DMS53 treated with DMSO at 0.1 percent for 48 hours (cell line): ENCODE data around the gene LRBA.
"Not testable (repeated sequence)": the region's sequence is repeated elsewhere in the genome, so short reads cannot be mapped to it uniquely, and the experiment has no call there.

Experiments used
- DNase-seq: peaks from one replicate; lab custom pipeline; 2025; ENCODE audit not compliant: unreplicated experiment; lab: John Stamatoyannopoulos, UW

Gene LRBA

GRCh38 chr4:151015459-151016347, 619 bp upstream of the LRBA start:
- DNase-seq, result peak; percentile 81

- no peak for DNase-seq
Observed at GRCh38 chr4:151013944-151014343, 1.1 kb downstream of the LRBA start.

GRCh38 chr4:151013491-151013890, 1.6 kb downstream of the LRBA start:
- no peak for DNase-seq

GRCh38 chr4:151012820-151013219, 2.3 kb downstream of the LRBA start:
- no peak for DNase-seq

- DNase-seq, result no peak
Observed at GRCh38 chr4:151012376-151012775, 2.7 kb downstream of the LRBA start.

GRCh38 chr4:151004222-151004621, 10.9 kb downstream of the LRBA start:
- DNase-seq, result no peak

GRCh38 chr4:151000747-151001429, 14.2 kb downstream of the LRBA start:
- no peak for DNase-seq

- DNase-seq, result no peak
Observed at GRCh38 chr4:150999086-150999485, 16.0 kb downstream of the LRBA start.

GRCh38 chr4:150997141-150997540, 17.9 kb downstream of the LRBA start:
- no peak for DNase-seq

- DNase-seq, result no peak
Observed at GRCh38 chr4:150994721-150995120, 20.4 kb downstream of the LRBA start.

GRCh38 chr4:150993577-150993976, 21.5 kb downstream of the LRBA start:
- not testable (repeated sequence) for DNase-seq

- no peak for DNase-seq
Observed at GRCh38 chr4:150990993-150991392, 24.1 kb downstream of the LRBA start.

- no peak for DNase-seq
Observed at GRCh38 chr4:150990250-150990649, 24.8 kb downstream of the LRBA start.

GRCh38 chr4:150988238-150988637, 26.8 kb downstream of the LRBA start:
- no peak for DNase-seq

- DNase-seq, result no peak
Observed at GRCh38 chr4:150987204-150987603, 27.9 kb downstream of the LRBA start.

GRCh38 chr4:150986085-150986484, 29.0 kb downstream of the LRBA start:
- DNase-seq, result no peak

GRCh38 chr4:150983851-150984250, 31.2 kb downstream of the LRBA start:
- DNase-seq, result no peak

GRCh38 chr4:150982557-150983233, 32.4 kb downstream of the LRBA start:
- no peak for DNase-seq

GRCh38 chr4:150978738-150979575, 36.1 kb downstream of the LRBA start:
- DNase-seq, result no peak

- DNase-seq, result no peak
Observed at GRCh38 chr4:150976478-150977118, 38.5 kb downstream of the LRBA start.
